ENCODE measurements around the gene TRIM33.
A peak's percentile ranks its signal among the peaks of the same experiment; 100 is the strongest.

Gene TRIM33

GRCh38 chr1:114540821-114541220 is 29.8 kb upstream of the TRIM33 start:
- Histone ChIP-seq H3K27me3 (ENCODE audit: insufficient read depth, low read length) (no peaks in the 10 kb centered on the region), H3K27ac (ENCODE audit: low read depth, low read length) (no peak overlapping the region), H3K4me1 (ENCODE audit: control insufficient read depth, insufficient read depth, low read length, unreplicated experiment) (no peaks in the 10 kb centered on the region), H3K36me3 (ENCODE audit: insufficient read depth, low read length) (no peaks in the 10 kb centered on the region), H2AFZ (ENCODE audit: low read length, unreplicated experiment) (no peak overlapping the region), H3K79me2 (ENCODE audit: control insufficient read depth, insufficient read depth, low read length, unreplicated experiment) (no peaks in the 10 kb centered on the region), H3K4me3 (ENCODE audit: low read depth, low read length) (no peak overlapping the region)

- Histone ChIP-seq H2AFZ (ENCODE audit: low read length, unreplicated experiment) (no peak overlapping the region), H3K27ac (ENCODE audit: low read depth, low read length) (no peak overlapping the region), H3K4me3 (ENCODE audit: low read depth, low read length) (no peak overlapping the region), H3K36me3 (ENCODE audit: insufficient read depth, low read length) (no peaks in the 10 kb centered on the region), H3K27me3 (ENCODE audit: insufficient read depth, low read length) (no peaks in the 10 kb centered on the region), H3K79me2 (ENCODE audit: control insufficient read depth, insufficient read depth, low read length, unreplicated experiment) (no peaks in the 10 kb centered on the region), H3K4me1 (ENCODE audit: control insufficient read depth, insufficient read depth, low read length, unreplicated experiment) (no peaks in the 10 kb centered on the region)
These were observed 29.3 kb upstream of the TRIM33 start for GRCh38 chr1:114540272-114540671.

- no peaks in the 10 kb centered on the region for H3K79me2 ChIP-seq (ENCODE audit: control insufficient read depth, insufficient read depth, low read length, unreplicated experiment)
- H3K4me1 ChIP-seq (ENCODE audit: control insufficient read depth, insufficient read depth, low read length, unreplicated experiment), result no peaks in the 10 kb centered on the region
- no peak overlapping the region for H2AFZ ChIP-seq (ENCODE audit: low read length, unreplicated experiment)
- no peak overlapping the region for H3K4me3 ChIP-seq (ENCODE audit: low read depth, low read length)
- H3K27me3 ChIP-seq (ENCODE audit: insufficient read depth, low read length), result no peaks in the 10 kb centered on the region
- H3K27ac ChIP-seq (ENCODE audit: low read depth, low read length), result no peak overlapping the region
- H3K36me3 ChIP-seq (ENCODE audit: insufficient read depth, low read length), result no peaks in the 10 kb centered on the region
These were observed 25.0 kb upstream of the TRIM33 start for GRCh38 chr1:114536043-114536442.

- Histone ChIP-seq H3K4me3 (ENCODE audit: low read depth, low read length) (no peak overlapping the region), H3K4me1 (ENCODE audit: control insufficient read depth, insufficient read depth, low read length, unreplicated experiment) (no peaks in the 10 kb centered on the region), H3K79me2 (ENCODE audit: control insufficient read depth, insufficient read depth, low read length, unreplicated experiment) (no peaks in the 10 kb centered on the region), H3K36me3 (ENCODE audit: insufficient read depth, low read length) (no peaks in the 10 kb centered on the region), H3K27me3 (ENCODE audit: insufficient read depth, low read length) (no peaks in the 10 kb centered on the region), H2AFZ (ENCODE audit: low read length, unreplicated experiment) (no peak overlapping the region), H3K27ac (ENCODE audit: low read depth, low read length) (no peak overlapping the region)
These were observed 24.4 kb upstream of the TRIM33 start for GRCh38 chr1:114535401-114535800.

- Histone ChIP-seq H3K79me2 (ENCODE audit: control insufficient read depth, insufficient read depth, low read length, unreplicated experiment) (no peaks in the 10 kb centered on the region), H3K36me3 (ENCODE audit: insufficient read depth, low read length) (no peaks in the 10 kb centered on the region), H3K4me1 (ENCODE audit: control insufficient read depth, insufficient read depth, low read length, unreplicated experiment) (no peaks in the 10 kb centered on the region), H3K4me3 (ENCODE audit: low read depth, low read length) (no peak overlapping the region), H3K27me3 (ENCODE audit: insufficient read depth, low read length) (no peaks in the 10 kb centered on the region), H2AFZ (ENCODE audit: low read length, unreplicated experiment) (no peak overlapping the region), H3K27ac (ENCODE audit: low read depth, low read length) (no peak overlapping the region)
These were observed 20.1 kb upstream of the TRIM33 start for GRCh38 chr1:114531094-114531493.

- Histone ChIP-seq H3K27me3 (ENCODE audit: insufficient read depth, low read length) (no peaks in the 10 kb centered on the region), H3K36me3 (ENCODE audit: insufficient read depth, low read length) (no peaks in the 10 kb centered on the region), H3K79me2 (ENCODE audit: control insufficient read depth, insufficient read depth, low read length, unreplicated experiment) (no peaks in the 10 kb centered on the region), H3K27ac (ENCODE audit: low read depth, low read length) (no peak overlapping the region), H2AFZ (ENCODE audit: low read length, unreplicated experiment) (no peak overlapping the region), H3K4me3 (ENCODE audit: low read depth, low read length) (no peak overlapping the region), H3K4me1 (ENCODE audit: control insufficient read depth, insufficient read depth, low read length, unreplicated experiment) (no peaks in the 10 kb centered on the region)
These were observed 19.2 kb upstream of the TRIM33 start for GRCh38 chr1:114530224-114530623.

GRCh38 chr1:114524944-114525343 is 13.9 kb upstream of the TRIM33 start:
- 0 out of 2 replicates have a peak, but pooled peaks cover 4% of the 10 kb centered on the region for H3K27me3 ChIP-seq (ENCODE audit: insufficient read depth, low read length)
- H2AFZ ChIP-seq (ENCODE audit: low read length, unreplicated experiment), result no peak overlapping the region
- H3K36me3 ChIP-seq (ENCODE audit: insufficient read depth, low read length), result no peaks in the 10 kb centered on the region
- no peak overlapping the region for H3K27ac ChIP-seq (ENCODE audit: low read depth, low read length)
- H3K4me1 ChIP-seq (ENCODE audit: control insufficient read depth, insufficient read depth, low read length, unreplicated experiment), result no peaks in the 10 kb centered on the region
- no peaks in the 10 kb centered on the region for H3K79me2 ChIP-seq (ENCODE audit: control insufficient read depth, insufficient read depth, low read length, unreplicated experiment)
- no peak overlapping the region for H3K4me3 ChIP-seq (ENCODE audit: low read depth, low read length)

GRCh38 chr1:114522264-114522575 is 11.2 kb upstream of the TRIM33 start:
- Histone ChIP-seq H3K36me3 (ENCODE audit: insufficient read depth, low read length) (no peaks in the 10 kb centered on the region), H3K4me1 (ENCODE audit: control insufficient read depth, insufficient read depth, low read length, unreplicated experiment) (no peaks in the 10 kb centered on the region), H3K4me3 (ENCODE audit: low read depth, low read length) (no peak overlapping the region), H3K27ac (ENCODE audit: low read depth, low read length) (no peak overlapping the region), H3K27me3 (ENCODE audit: insufficient read depth, low read length) (0 out of 2 replicates have a peak, but pooled peaks cover 4% of the 10 kb centered on the region), H3K79me2 (ENCODE audit: control insufficient read depth, insufficient read depth, low read length, unreplicated experiment) (no peaks in the 10 kb centered on the region), H2AFZ (ENCODE audit: low read length, unreplicated experiment) (no peak overlapping the region)

GRCh38 chr1:114521396-114522263 is 10.6 kb upstream of the TRIM33 start:
- Histone ChIP-seq H3K4me3 (ENCODE audit: low read depth, low read length) (no peak overlapping the region), H3K4me1 (ENCODE audit: control insufficient read depth, insufficient read depth, low read length, unreplicated experiment) (no peaks in the 10 kb centered on the region), H3K36me3 (ENCODE audit: insufficient read depth, low read length) (no peaks in the 10 kb centered on the region), H3K27ac (ENCODE audit: low read depth, low read length) (no peak overlapping the region), H3K27me3 (ENCODE audit: insufficient read depth, low read length) (0 out of 2 replicates have a peak, but pooled peaks cover 4% of the 10 kb centered on the region), H3K79me2 (ENCODE audit: control insufficient read depth, insufficient read depth, low read length, unreplicated experiment) (no peaks in the 10 kb centered on the region), H2AFZ (ENCODE audit: low read length, unreplicated experiment) (no peak overlapping the region)

DNA sequence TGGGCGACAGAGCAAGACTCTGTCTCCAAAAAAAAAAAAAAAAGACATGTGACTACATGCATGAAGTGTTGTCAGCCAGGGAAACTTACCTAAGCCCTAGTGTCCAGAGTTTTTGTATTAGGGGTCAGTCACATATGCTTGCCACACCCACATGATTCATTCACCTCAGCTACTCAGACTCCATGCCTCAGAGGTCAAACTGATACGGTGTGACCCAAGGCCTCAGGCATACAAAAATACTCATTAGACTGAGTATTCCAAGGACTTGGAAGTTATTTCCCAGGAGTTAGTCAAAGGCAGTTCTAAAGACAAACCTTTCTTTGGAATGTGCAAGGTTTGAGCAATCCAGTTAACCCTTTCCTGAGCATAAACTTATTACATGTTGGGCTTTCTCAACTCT is 6.3 kb upstream of the TRIM33 start:
- no peaks in the 10 kb centered on the region for H3K36me3 ChIP-seq (ENCODE audit: insufficient read depth, low read length)
- no peak overlapping the region for H2AFZ ChIP-seq (ENCODE audit: low read length, unreplicated experiment)
- H3K4me1 ChIP-seq (ENCODE audit: control insufficient read depth, insufficient read depth, low read length, unreplicated experiment), result no peaks in the 10 kb centered on the region
- H3K79me2 ChIP-seq (ENCODE audit: control insufficient read depth, insufficient read depth, low read length, unreplicated experiment), result no peaks in the 10 kb centered on the region
- no peak overlapping the region for H3K27ac ChIP-seq (ENCODE audit: low read depth, low read length)
- H3K27me3 ChIP-seq (ENCODE audit: insufficient read depth, low read length), result 0 out of 2 replicates have a peak, but pooled peaks cover 4% of the 10 kb centered on the region
- H3K4me3 ChIP-seq (ENCODE audit: low read depth, low read length), result no peak overlapping the region

DNA sequence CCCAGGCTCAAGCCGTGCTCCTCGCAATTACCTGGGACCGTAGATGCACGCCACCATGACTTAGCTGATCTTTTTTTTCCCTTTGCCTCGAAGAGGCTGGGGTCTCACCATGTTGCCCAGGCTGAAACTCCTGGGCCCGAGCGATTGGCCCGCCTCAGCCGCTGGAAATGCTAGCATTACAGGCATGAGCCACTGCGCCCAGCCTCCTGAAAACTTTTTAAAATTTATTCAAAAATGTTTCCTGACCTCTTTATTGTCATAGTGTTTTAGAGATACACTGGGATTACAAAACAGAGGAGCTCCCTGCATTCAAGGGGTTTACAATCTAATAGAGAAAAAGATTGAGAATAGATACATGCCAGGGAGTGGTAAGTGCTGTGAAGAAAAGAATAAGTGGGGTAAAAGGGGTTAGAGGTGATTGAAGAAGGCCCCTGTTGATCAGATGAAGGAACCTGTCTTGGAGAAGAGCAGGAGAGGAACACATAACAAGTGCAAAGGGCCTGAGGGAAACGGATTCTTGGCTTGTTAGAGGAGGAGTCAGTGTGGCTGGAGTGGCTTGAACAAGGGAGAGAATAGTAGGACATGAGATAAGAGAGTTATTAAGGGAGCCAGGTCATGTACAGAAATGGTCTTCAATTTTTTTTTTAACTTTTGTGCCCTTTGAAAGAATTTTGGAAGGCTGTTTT is 1.7 kb upstream of the TRIM33 start:
- Histone ChIP-seq H3K4me1 (ENCODE audit: control insufficient read depth, insufficient read depth, low read length, unreplicated experiment) (peaks cover 14% of the 10 kb centered on the region), H2AFZ (ENCODE audit: low read length, unreplicated experiment) (no peak overlapping the region), H3K27ac (ENCODE audit: low read depth, low read length) (no peak overlapping the region), H3K36me3 (ENCODE audit: insufficient read depth, low read length) (no peaks in the 10 kb centered on the region), H3K27me3 (ENCODE audit: insufficient read depth, low read length) (no peaks in the 10 kb centered on the region), H3K4me3 (ENCODE audit: low read depth, low read length) (peak overlapping the region; percentile 95), H3K79me2 (ENCODE audit: control insufficient read depth, insufficient read depth, low read length, unreplicated experiment) (peaks cover 31% of the 10 kb centered on the region)

Measured in ACC112 (cell line).